GM21825 (cell line): ENCODE results near the gene SLC25A44.
A peak's percentile ranks its signal among the peaks of the same experiment; 100 is the strongest.

Experiments
- ATAC-seq: cut with Tn5 transposase; IDR thresholded peaks from one replicate; pipeline ENCODE4 v1.9.1; 2021; ENCODE audit warnings: mild to moderate bottlenecking, moderate library complexity; ENCODE audit not compliant: unreplicated experiment

Gene SLC25A44

GRCh38 chr1:156238248-156238647 lies 44.3 kb downstream of the SLC25A44 start:
- ATAC-seq = no peak

- no peak for ATAC-seq
These were observed 47.5 kb downstream of the SLC25A44 start for GRCh38 chr1:156241311-156241811.

- no peak for ATAC-seq
These were observed 48.0 kb downstream of the SLC25A44 start, which contains the start of gene BGLAP for GRCh38 chr1:156241926-156242325. BGLAP (plus strand) TSS chr1:156242184; CDS start chr1:156242232, 48 bp downstream.

- ATAC-seq = no peak
These were observed 48.8 kb downstream of the SLC25A44 start for GRCh38 chr1:156242738-156243137.

- ATAC-seq = no peak
These were observed 50.2 kb downstream of the SLC25A44 start for GRCh38 chr1:156244126-156244525.

- ATAC-seq = no peak
These were observed 50.8 kb downstream of the SLC25A44 start for GRCh38 chr1:156244712-156245111.

- ATAC-seq = peak; percentile 45
These were observed 51.7 kb downstream of the SLC25A44 start for GRCh38 chr1:156245451-156246232.

GRCh38 chr1:156246241-156246780 lies 52.4 kb downstream of the SLC25A44 start:
- ATAC-seq = no peak

- ATAC-seq = no peak
These were observed 53.0 kb downstream of the SLC25A44 start for GRCh38 chr1:156246781-156247459.

GRCh38 chr1:156247460-156248322 lies 53.8 kb downstream of the SLC25A44 start, which contains the start of gene PAQR6:
PAQR6 (minus strand) TSS chr1:156248056; CDS start chr1:156246731, 1,325 bp downstream.
- ATAC-seq = no peak

- no peak for ATAC-seq
These were observed 54.4 kb downstream of the SLC25A44 start for GRCh38 chr1:156248323-156248683.

- ATAC-seq = no peak
These were observed 55.7 kb downstream of the SLC25A44 start for GRCh38 chr1:156249593-156249992.

GRCh38 chr1:156251527-156251926 lies 57.6 kb downstream of the SLC25A44 start:
- no peak for ATAC-seq

GRCh38 chr1:156253634-156254033 lies 59.7 kb downstream of the SLC25A44 start:
- no peak for ATAC-seq

- ATAC-seq = no peak
These were observed 63.8 kb downstream of the SLC25A44 start for GRCh38 chr1:156257711-156258110.

- no peak for ATAC-seq
These were observed 65.0 kb downstream of the SLC25A44 start for GRCh38 chr1:156258859-156259258.

- no peak for ATAC-seq
These were observed 65.9 kb downstream of the SLC25A44 start for GRCh38 chr1:156259805-156260204.

GRCh38 chr1:156260896-156261295 lies 67.0 kb downstream of the SLC25A44 start:
- ATAC-seq = no peak
